ENCODE measurements around the gene HCN2. TPM values are rescaled to one million over a fixed set of nuclear protein-coding genes. Genes with fewer than 3 reads are reported as not detected.

The HCN2 gene
- polyA plus RNA-seq, 1 of the 3 experiments (the other 2 are of a cell fraction): 5.6 TPM

GRCh38 chr19:593055-593454, 3.4 kb downstream of the HCN2 start:
- Histone ChIP-seq H3K9me3 (no peaks in the 10 kb centered on the region), H3K4me3 (ENCODE audit: low read depth in 2 of 2, low read length in 1 of 2) (no peak overlapping the region), H3K79me2 (ENCODE audit: insufficient read depth) (peaks cover 8% of the 10 kb centered on the region; the same call in 1 of the 2 replicates), H3K36me3 (replicated peaks in 1 of 2; ENCODE audit: control insufficient read depth in 1 of 2, insufficient read depth in 2 of 2, low read length in 1 of 2) (no peaks in the 10 kb centered on the region), H3K4me1 (ENCODE audit: control insufficient read depth in 1 of 2, insufficient read depth in 2 of 2, low read depth in 1 of 2, low read length in 1 of 2) (peaks cover 4 to 19% of the 10 kb centered on the region in 2 experiments; a peak in 1 of 4 replicates), H3K27me3 (ENCODE audit: insufficient read depth) (no peaks in the 10 kb centered on the region), H3F3A (replicated peaks; ENCODE audit: insufficient read depth) (no peaks in the 10 kb centered on the region), H2AFZ (ENCODE audit: low read depth) (no peak overlapping the region), H3K9me2 (no peaks in the 10 kb centered on the region), H3K27ac (ENCODE audit: low read depth in 2 of 2, low read length in 1 of 2) (no peak overlapping the region), H3K4me2 (no peak overlapping the region), H3K9ac (no peak overlapping the region), H4K20me1 (ENCODE audit: insufficient read depth) (peaks cover 59% of the 10 kb centered on the region)
- TF ChIP-seq SIN3A (IDR thresholded peaks at IDR 0.05; ENCODE audit: borderline replicate concordance, low read depth, low read length) (no peak), RXRA (IDR thresholded peaks at IDR 0.05; ENCODE audit: borderline replicate concordance, low read depth) (no peak), FOSL2 (IDR thresholded peaks at IDR 0.05; ENCODE audit: borderline replicate concordance, low read depth) (no peak), GABPA (IDR thresholded peaks at IDR 0.05; ENCODE audit: low read depth) (no peak), USF1 (IDR thresholded peaks at IDR 0.05; ENCODE audit: borderline replicate concordance, low read depth) (no peak), PBX3 (IDR thresholded peaks at IDR 0.05) (no peak)
- CTCF ChIA-PET: interaction anchor here (1.5 to 2.1 kb wide), 3 partner anchors 11 to 16 kb away, joined by 3 to 5 read pairs (median 5); no protein-coding TSS in a partner anchor
- POLR2A ChIA-PET: no interaction called here
- 84% methylated on average over 18 of the region's 18 CpGs for WGBS (ENCODE audit: low lambda C conversion rate)
- DNase-seq: no peak

- no peaks in the 10 kb centered on the region for H3K9me3 ChIP-seq
- no peaks in the 10 kb centered on the region for H3K36me3 ChIP-seq (replicated peaks in 1 of 2; ENCODE audit: control insufficient read depth in 1 of 2, insufficient read depth in 2 of 2, low read length in 1 of 2)
- POLR2A ChIA-PET: no interaction called here
- H3K4me1 ChIP-seq (ENCODE audit: control insufficient read depth in 1 of 2, insufficient read depth in 2 of 2, low read depth in 1 of 2, low read length in 1 of 2): peaks cover 2 to 15% of the 10 kb centered on the region in 2 experiments; a peak in 1 of 4 replicates
- no peak overlapping the region for H2AFZ ChIP-seq (ENCODE audit: low read depth)
- no peak overlapping the region for H3K27ac ChIP-seq (ENCODE audit: low read depth in 2 of 2, low read length in 1 of 2)
- H4K20me1 ChIP-seq (ENCODE audit: insufficient read depth): peaks cover 62% of the 10 kb centered on the region
- no peaks in the 10 kb centered on the region for H3K9me2 ChIP-seq
- H3K4me2 ChIP-seq: no peak overlapping the region
- CTCF ChIA-PET: interaction anchor here (2.1 to 3.5 kb wide), 2 partner anchors 9 to 16 kb away, joined by 5 to 15 read pairs; no protein-coding TSS in a partner anchor
- H3K4me3 ChIP-seq (ENCODE audit: low read depth in 2 of 2, low read length in 1 of 2): no peak overlapping the region
- 80% methylated on average over 6 of the region's 9 CpGs for WGBS (ENCODE audit: low lambda C conversion rate)
- H3F3A ChIP-seq (replicated peaks; ENCODE audit: insufficient read depth): no peaks in the 10 kb centered on the region
- DNase-seq: no peak
- TF ChIP-seq REST (IDR thresholded peaks at IDR 0.05; ENCODE audit: low read depth, low read length) (no peak), RCOR1 (IDR thresholded peaks at IDR 0.05; ENCODE audit: low read length) (no peak), RXRA (IDR thresholded peaks at IDR 0.05; ENCODE audit: borderline replicate concordance, low read depth) (no peak), GABPA (IDR thresholded peaks at IDR 0.05; ENCODE audit: low read depth) (no peak), USF1 (IDR thresholded peaks at IDR 0.05; ENCODE audit: borderline replicate concordance, low read depth) (no peak), POLR2AphosphoS5 (IDR thresholded peaks at IDR 0.05; ENCODE audit: low read depth, low read length) (no peak), ZBTB33 (IDR thresholded peaks at IDR 0.05; ENCODE audit: borderline replicate concordance, low read depth) (no peak), MXI1 (IDR thresholded peaks at IDR 0.05; ENCODE audit: low read depth, low read length) (no peak), FOSL2 (IDR thresholded peaks at IDR 0.05; ENCODE audit: borderline replicate concordance, low read depth) (no peak), JUND (IDR thresholded peaks at IDR 0.05) (no peak), EZH2phosphoT487 (IDR thresholded peaks at IDR 0.05; ENCODE audit: borderline replicate concordance, low read depth) (no peak), EP300 (IDR thresholded peaks at IDR 0.05; ENCODE audit: borderline replicate concordance in 1 of 2, low read depth in 1 of 2, low read length in 1 of 2) (no peak)
- H3K27me3 ChIP-seq (ENCODE audit: insufficient read depth): no peaks in the 10 kb centered on the region
- no peak overlapping the region for H3K9ac ChIP-seq
- H3K79me2 ChIP-seq (ENCODE audit: insufficient read depth): peaks cover 8% of the 10 kb centered on the region; the same call in 1 of the 2 replicates
Measured at GRCh38 chr19:593505-593904, 3.8 kb downstream of the HCN2 start.
